ENCODE measurements around the gene TRPV3.
"Not testable (repeated sequence)": the region's sequence is repeated elsewhere in the genome, so short reads cannot be mapped to it uniquely, and the experiment has no call there.

TRPV3 gene

DNA sequence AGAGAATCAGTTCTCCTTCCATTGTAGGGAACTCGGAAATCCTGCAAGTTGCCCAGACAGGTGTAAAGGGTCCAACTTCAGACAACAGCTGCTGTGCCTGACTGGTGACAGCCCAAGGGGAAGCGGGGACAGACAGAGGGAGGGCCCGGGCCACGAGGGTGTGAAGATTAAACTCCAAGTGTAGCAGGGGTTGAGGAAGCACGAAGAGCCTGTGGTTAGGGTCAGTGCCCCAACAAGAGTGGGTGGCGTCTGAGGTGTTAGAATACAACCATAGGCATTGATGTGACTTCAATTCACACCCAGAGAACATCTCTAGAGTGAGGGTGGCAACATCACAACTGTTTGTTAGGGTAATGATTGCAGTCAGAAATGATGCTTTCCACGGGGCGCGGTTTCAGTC is 42.7 kb downstream of the TRPV3 start:
- no peak for DNase-seq

DNA sequence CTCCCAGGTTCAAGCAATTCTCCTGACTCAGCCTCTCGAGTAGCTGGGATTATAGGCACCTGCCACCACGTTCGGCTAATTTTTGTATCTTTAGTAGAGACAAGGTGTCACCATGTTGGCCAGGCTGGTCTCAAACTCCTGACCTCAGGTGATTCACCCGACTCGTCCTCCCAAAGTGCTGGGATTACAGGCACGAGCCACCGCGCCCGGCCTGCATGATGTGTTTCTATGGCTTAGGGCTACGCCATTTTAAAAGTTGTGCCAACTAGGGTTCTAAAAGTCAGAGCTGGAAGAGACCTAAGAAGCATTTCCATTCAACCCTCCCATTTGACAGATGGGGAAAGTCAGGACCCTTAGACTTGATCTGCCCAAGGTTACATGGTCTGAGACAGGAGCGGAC is 43.4 kb downstream of the TRPV3 start:
- DNase-seq = not testable (repeated sequence)

DNA sequence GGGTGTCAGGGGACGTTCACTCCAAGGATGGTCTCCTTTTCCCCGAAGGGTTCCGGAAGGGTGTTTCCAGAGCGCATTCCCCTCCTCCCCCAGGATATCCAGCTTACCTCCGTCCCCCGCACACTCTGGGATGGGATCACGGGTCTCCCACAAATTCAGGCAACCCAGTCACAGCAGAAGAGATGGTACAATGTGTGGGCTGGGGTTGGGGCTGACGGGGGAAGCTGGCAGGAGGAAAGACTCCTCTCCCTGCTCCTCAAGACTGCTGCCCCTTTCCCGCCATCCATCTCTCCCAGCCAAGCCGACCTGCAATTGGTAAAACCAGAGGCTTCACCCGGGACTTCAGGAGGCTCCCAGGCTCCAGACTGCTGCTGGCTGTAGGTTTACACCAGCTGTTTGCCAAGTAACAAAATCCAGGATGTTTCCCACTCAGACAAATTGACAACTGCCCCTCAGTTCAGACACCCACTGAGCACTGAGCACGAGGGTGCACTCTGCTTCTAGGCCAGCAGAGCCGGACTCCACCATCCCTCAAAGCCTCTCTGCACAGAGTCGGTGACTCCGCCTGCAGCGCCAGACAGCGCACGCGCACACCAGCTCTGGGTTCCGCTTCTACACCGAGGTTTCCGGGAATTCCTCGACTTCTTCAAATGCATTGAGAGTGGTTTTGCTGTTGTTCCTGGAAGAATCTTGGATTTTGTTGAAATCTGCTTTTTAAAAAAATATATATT is 44.1 kb downstream of the TRPV3 start:
- DNase-seq = no peak

DNA sequence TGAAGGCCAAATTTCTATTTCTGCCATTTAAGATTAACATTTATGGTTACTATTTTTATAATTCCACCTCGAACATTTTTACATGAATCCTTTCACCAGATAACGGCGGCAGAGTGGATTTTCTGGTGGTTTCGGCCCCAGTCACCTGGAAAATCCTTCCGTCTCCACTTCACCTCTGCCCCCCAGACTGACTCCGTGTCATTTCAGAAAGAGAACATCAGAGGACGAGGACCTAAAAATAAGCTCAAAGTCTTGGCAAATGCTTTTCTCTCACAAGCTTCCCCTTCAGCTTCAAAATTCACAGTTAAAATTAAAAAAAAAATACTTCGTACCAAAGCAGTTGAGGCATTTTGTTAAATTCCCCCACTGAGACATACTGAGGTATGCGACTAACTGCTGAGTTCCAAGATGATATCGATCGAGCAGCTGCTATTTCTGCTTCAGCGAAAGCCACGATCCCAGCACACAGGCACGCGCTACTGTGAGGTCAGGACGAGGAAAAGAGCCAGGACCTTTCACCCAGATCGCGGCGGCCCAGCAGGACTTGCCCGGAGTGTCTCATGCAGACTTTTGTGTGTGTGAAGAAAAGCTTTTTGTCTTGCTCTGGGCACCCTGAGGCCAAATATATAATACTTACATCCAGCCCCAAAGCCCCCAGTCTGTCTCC is 45.0 kb downstream of the TRPV3 start:
- DNase-seq = no peak

DNA sequence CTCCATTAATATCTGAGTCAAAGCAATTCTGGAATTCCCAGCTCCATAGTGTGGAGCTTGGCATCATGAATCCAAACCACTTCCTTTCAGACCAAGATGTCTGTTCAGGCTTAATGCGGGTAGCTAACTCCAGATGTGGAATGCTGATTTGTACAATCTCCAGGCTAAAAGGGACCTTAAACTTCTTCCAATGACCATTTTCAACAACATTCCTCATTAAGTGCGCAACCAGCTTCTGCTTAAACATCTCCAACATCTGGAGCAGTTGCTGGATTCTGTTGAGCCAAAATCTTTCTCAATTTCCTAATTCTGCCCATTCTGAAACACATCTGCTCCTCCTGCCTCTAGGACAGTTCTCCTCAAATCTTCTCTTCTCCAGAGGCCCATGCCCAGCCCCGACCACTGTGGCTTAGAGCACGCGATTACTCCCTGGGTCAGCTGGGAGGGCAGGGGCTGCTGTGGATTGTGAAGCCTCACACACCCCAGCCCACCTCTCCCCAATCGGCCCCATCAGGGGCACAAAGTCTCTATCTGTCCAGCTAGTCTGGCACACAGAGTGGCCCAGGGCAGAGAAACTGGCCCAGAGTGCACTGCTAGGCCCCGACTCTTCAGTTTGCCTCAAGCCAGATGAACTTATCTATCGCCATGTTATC is 45.6 kb downstream of the TRPV3 start:
- DNase-seq = no peak

DNA sequence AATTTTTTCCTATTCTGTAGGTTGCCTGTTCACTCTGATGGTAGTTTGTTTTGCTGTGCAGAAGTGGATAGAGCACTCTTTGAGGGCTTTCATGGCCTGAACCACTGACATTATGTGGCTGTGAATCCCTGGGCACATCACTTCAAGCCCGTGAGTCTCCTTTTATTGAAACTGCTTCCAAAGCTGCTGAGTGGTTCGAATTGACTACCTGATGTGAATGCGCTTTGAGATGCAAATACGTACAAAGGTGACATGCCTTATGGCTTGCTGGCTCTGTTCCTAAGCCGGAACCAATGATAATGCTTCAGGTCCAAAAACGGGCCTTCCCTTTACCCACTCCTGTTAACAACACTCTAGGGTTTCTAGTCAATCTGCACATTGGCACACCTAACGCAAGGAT is 47.5 kb downstream of the TRPV3 start:
- DNase-seq = no peak

DNA sequence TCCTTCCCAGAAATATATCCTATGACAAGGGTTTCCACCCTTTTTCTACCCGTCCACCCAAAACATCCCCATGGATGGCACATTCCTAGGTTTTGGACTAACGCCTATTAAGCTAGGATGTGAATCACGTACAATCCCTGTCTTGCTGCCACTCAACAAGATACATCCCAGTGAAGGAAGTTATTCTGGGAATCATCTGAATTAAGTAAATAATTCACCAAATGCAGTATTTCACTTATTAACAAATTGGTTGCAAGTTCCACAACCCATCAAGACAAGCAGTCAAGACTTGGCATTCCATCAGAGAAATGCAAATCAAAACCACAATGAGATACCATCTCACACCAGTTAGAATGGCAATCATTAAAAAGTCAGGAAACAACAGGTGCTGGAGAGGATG is 49.7 kb downstream of the TRPV3 start:
- no peak for DNase-seq

DNA sequence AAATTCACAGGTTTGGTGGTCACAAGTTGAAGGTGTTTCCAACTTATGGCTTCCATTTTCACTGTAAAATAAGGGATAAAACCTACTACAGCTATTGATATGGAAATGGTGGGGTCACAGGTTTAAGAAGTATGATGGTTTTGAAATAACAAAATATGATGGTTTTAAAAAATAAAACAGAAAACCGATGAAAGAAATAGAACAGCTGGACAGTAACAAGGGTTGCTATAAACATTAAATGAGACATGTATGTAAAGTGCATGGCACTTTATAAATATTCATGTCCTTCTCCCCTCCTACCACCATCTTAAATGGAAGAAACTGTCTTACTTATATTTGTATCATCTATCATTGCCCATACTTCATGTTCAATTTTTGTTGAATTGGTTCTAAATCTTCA is 50.5 kb downstream of the TRPV3 start:
- DNase-seq = no peak

DNA sequence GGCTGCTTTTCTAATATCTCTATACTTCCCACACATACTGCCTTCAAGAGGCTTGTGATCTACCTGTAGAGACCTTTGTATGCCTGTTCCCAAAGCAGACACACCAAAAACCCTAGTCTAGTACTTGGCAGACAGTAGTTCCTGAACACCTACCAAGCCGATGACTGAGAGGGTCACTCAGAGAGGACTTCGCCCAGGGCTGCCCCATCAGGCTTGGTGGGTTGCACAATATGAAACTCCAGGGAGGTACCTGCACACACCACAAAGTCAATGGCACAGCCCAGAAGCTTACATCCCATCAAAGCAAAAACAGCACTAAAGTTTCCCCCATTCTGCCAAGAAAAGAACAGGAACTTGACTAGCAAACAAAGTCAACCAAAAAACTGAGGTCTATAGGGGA is 51.6 kb downstream of the TRPV3 start:
- DNase-seq = no peak

DNA sequence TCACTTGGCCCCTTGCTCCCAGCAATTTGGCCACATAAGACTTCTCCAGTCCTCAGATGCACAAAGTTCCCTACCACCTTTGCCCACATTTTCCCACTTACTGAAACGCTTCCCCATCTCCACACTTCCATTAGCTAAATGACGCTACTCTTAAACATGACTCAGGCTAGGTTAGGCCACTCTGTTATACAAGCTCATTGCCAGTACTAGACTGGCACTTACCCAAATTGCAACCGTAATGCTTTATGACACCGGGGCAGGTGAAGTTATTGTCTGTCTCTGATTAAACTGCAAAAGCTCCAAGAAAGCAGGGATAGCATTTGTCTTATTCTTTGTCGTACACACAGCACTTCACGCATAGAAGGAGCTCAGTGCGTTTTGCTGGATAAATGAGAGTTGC is 52.6 kb downstream of the TRPV3 start:
- DNase-seq = no peak

DNA sequence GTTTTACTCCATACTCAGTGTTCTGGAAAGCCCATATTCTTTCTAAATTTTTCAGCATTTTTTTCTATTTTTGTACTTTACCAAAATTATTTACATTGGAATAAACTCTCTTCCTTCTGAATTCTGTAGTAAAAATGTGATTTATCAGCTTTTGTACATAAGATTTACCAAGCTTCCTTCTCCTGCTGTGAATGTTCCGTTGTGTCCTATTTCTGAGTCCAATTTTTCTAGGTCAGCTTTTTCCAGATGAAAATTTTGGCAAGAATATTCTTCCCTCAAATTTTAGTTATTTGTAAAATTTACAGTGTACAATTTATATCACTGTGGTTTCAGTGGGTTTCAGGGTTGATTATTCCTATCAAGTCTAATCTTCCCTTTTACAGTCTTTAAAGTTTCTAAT is 54.3 kb downstream of the TRPV3 start:
- DNase-seq = no peak

DNA sequence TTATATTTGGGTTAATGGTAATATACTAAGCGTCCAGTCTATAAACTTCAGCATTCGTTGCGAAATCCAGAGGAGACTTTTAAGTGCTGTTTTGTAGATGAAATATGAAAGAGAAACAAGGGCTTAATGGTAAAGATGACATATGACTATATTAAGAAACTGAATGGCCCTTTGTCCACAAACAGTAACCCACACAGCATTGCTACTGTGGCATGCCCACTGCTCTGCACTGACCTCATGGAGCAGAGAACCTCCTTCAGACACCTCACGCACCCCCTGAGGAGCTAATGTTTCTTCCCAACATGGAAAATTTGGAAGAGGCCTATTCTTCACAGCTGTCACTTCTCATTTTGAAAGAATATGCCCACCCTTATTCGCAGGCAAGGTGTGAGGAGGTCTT is 55.1 kb downstream of the TRPV3 start:
- DNase-seq = no peak

DNA sequence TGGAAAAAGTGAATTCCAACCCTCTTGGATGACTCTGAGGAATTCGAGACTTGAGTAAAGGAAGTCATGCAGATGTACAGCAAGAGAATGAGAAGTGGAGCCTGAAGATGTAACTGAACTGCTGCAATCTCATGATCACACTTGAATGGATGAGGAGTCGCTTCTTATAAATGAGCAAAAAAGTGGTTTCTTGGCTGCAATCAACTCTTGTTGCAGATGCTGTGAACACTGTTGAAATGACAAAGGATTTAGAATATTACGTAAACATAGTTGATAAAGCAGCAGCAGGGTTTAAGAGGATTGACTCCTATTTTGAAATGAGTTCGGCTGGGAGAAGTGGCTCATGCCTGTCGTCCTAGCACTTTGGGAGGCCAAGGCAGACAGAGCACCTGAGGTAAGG is 56.3 kb downstream of the TRPV3 start:
- no peak for DNase-seq

DNA sequence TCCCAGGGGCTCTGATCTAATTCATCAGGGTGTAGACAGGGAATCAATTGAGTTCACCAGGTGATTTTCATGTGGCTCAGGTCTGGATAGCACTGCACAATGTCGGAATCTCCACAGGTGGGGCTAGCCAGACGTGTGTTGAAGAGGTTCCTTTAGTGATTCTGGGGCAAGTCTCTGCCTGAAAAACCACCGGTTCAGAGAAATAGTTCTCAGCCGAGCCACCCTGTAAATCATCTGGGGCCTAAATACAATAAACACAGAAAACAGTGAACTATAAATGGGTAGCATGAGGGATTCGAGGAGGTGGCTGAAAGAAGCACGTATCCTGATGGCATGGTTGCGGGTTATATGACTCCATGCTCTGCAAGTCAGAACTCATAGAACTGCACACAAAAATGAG is 60.5 kb downstream of the TRPV3 start:
- DNase-seq = no peak

DNA sequence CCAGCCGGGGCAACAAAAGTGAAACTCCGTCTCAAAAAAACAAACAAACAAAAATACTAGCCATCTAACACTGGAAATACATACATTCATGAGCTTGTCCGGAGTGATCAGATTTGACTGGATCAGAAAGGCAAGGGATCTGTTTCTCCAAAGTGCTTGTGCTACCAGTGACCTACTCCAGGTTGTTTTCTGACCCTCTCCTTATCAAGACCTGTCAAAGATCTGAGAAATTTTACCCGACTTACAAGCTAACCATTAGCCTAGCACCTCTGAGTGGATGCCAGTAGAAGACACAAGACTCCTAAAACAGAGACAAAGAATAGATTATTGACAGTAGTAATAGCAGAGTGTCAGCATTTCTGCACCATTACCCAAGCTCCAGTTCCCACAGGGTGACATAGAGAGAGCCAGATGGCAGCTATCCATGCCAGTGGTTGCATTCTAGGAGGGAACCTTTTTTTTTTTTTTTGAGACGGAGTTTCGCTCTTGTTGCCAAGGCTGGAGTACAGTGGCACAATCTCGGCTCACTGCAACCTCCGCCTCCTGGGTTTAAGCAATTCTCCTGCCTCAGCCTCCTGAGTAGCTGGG is 72.0 kb downstream of the TRPV3 start:
- DNase-seq = no peak

DNA sequence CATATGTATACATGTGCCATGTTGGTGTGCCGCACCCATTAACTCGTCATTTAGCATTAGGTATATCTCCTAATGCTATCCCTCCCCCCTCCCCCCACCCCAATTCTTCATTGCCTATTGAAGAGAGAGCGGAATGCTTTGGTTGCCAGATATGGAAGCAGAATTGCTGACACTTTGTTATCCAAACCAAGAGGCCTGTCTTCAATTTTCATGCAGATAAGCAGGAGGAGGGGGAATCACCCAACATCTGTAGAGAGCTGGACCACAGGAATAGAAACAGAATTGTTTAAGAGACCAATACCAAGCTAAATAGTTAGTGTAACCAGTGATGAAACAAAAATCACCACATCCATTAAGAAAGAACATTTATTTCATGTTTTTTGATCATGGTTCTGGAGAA is 74.8 kb downstream of the TRPV3 start:
- DNase-seq = no peak

DNA sequence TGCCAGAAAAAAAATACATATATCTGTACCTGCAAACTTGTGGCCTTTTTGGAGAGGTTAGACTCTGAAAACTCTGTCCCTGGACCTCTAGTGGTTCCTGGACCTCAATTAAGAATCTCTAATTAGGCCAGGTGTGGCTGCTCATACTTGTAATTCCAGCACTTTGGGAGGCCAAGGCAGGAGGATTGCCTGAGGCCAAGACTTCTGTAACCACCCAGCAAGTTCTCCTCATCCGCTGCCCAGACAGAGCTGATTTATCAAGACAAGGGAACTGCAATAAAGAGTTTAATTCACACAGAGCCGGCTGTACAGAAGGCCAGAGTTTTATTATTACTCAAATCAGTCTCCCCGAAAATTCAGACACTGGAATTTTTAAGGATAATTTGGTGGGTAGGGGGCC is 77.6 kb downstream of the TRPV3 start:
- no peak for DNase-seq

DNA sequence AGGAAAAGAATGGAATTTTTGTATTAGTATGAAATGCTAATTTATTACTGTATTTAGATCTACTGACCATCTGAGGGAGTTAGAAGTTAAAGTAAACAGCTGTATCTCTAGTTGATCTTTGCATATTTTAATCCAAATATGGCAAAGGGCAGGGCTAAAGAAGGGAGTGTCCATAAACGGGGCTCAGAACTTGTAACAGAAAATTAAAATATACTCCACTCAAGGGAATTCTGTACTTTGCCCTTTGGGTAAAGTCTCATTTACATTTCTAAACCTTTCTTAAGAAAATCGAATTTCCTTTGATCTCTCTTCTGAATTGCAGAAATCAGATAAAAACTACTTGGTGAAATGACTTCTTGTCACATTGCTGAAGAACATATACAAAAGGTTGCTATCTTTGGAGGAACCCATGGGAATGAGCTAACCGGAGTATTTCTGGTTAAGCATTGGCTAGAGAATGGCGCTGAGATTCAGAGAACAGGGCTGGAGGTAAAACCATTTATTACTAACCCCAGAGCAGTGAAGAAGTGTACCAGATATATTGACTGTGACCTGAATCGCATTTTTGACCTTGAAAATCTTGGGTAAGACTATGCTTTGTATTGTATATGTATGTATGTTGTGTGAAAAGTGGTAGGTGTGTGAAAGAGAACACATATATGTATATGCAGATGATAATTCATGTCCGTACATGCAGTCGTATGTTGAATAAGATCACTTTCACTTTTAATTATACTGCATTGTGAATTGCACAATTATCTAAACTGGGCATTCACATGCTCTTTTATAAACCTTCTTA is 81.6 kb downstream of the TRPV3 start, which contains the start of gene ASPA:
TSS of gene ASPA (plus strand) at position 186 of the 799 bp plus-strand sequence. CDS start at position 349, 163 bp downstream.
- DNase-seq = no peak

DNA sequence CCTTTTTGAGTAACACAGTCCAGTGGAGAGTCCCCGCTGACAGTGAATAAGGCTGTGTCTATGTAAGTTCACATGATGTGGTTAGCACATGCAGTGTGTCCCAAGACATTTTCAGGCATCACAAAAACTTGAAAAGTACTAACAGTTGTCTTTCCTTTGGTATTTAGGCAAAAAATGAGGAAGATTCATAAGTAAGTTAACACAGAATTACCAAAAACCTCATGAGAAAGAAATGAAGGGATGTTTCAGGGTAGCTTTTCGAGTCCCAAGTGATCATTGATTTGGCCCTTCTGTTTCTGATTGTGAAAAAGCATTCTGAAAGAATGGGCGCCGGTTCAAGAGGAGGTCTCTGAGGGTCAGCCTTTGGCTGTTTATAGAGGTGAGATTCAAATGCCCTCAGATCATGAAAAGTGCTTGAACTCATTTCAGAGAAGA is 82.3 kb downstream of the TRPV3 start:
- DNase-seq = no peak

DNA sequence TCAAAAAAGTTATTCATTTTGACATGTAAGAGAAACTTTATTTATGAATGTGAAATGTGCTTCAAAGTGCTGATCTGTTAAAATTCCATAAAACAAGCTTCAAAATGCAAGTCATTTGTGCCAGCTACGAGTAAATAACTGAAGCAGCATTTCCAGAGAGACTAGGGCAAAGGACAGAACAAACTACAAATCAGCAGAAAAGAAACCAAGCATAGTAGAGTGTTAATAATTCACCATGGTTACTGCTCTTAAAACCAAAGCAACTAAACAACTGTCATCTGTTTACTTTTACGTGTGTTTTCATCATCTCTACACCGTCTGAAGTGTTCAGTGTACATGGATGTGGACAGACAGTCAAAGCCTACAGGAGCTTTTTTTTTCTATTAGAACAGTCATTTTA is 83.4 kb downstream of the TRPV3 start:
- DNase-seq = no peak

DNA sequence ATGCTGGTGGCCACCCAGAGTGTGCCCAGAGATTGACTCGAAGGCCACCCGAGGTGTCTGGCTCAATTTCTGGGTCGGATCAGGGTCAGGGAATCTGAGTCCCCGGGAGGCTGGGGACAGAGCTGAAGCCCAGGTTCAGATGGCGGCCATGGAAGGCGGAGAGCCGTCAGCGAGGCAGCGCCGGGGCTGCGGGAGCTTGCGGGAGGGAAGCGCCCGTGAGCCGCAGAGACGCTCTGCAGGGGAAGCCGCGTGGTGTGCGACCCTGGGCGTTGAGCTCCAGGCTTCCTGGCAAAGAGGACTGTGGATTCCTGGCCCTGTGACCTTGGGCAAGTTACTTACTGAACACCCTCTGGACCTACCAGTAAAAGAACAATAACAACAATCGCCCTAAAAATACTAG is 85.5 kb downstream of the TRPV3 start:
- no peak for DNase-seq

DNA sequence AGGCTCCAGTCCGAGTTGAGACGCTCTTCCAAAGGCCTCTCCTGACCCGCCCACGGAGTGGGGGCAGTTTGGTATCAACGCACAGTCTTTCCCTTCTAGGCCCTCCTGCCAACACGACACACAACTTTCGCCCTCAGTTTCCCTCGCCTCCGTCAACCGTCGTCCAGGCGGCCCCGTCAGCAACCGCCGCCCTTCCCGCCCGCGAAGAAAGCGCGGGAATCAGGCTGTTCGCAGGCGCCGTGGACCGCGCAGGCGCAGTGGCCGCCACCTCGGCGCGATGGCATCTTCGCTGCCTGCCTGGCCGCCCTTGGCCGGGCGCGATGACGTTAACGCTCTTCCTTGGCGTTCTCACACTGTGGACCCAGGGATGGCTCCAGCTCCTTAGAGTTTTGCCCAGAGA is 86.0 kb downstream of the TRPV3 start, which contains the start of gene SPATA22:
TSS of gene SPATA22 (minus strand) at position 221 of the 400 bp plus-strand sequence. CDS start 2,494 bp downstream, outside the sequence.
- no peak for DNase-seq

DNA sequence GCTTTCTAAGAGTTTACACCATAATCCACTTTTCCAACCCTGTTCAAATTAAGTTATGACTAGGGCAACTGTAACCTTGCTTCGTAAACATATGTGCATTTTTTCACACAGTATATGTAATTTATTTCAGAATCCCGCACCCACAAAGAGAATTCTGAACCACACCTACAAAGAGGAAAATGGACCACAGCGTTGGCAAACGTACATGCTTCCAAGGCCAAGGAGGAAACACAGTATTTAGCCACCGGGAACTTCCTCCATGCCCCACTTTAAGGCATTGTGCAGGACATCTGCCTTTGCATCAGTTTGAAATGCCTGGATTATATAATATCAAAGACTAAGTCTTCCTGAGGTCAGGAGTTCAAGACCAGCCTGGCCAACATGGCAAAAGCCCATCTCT is 88.1 kb downstream of the TRPV3 start:
- no peak for DNase-seq

Data from stimulated activated CD4-positive, alpha-beta T cell treated with anti-CD3 and anti-CD28 coated beads, Interleukin-4, amount 100 ng/mL, for 4 hours (primary cell).